GM11168 (cell line): ENCODE measurements around the gene ACSS3.

Experiments
- in situ Hi-C: fragments of 300-500 bp; cut with MboI; formaldehyde crosslinking; loops from one replicate; pipeline ENCODE4 v1.12.0; 2022; ENCODE audit warnings: low sequenced_read_pairs; ENCODE audit not compliant: unreplicated experiment

The ACSS3 gene

DNA sequence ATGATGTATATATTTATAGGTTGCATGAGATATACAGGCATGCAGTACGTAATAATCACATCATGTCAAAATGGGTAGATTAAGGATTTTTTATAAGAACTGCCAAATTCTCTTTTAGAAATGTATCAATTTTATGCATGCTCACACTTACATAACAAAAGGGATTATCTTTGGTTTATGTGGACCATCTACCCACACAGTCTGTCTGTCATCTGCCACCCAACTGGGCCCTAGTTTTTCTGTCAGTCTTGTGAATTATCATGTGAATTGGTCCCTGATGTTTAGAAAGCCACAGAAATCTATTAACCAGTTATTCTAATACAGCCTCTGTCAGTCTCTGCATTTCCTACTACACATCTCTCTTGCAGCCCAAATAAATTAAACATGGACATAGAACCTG lies 133.4 kb downstream of the ACSS3 start:
- in situ Hi-C loops, result no loop called here

- in situ Hi-C loops, result no loop called here
These were observed 135.3 kb downstream of the ACSS3 start for GRCh38 chr12:81212996-81213696.

GRCh38 chr12:81216739-81217138 lies 138.9 kb downstream of the ACSS3 start:
- in situ Hi-C loops, result no loop called here

GRCh38 chr12:81221681-81222080 lies 143.8 kb downstream of the ACSS3 start:
- in situ Hi-C loops, result no loop called here

- in situ Hi-C loops, result no loop called here
These were observed 145.1 kb downstream of the ACSS3 start for GRCh38 chr12:81222846-81223592.

DNA sequence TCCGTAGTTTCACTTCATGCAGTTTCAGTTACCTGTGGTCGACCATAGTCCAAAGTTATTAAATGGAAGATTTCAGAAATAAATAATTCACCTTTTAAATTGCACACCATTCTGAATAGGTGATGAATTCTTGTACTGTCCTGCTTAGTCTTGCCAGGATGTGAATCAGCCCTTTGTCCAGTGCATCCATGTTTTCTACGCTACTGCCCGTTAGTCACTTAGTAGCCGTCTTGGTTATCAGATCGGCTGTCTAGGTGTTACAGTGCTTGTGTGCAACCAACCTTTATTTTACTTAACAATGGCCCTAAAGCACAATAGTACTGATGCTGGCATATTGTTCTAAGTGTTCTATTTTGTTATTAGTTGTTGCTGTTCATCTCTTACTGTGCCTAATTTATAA lies 146.7 kb downstream of the ACSS3 start:
- in situ Hi-C loops, result no loop called here

DNA sequence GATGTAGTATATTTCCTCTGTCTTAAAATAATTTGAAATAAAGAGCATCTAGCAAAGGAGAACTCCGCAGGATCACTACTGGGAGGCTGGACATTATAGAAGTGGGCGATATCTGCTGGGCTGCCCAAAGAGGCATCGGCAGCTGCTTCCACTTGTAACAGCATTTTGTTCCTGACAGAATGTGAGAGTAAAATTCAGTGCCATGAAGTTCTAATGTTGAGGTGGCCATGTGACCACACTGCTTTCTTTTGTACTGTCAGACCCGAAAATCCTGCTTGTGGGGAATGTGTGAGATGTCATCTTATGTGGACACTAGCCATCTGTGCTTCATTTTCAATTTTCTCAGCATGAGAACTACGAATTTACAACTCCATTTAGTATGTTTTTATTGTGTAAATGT lies 151.9 kb downstream of the ACSS3 start:
- in situ Hi-C loops, result no loop called here

DNA sequence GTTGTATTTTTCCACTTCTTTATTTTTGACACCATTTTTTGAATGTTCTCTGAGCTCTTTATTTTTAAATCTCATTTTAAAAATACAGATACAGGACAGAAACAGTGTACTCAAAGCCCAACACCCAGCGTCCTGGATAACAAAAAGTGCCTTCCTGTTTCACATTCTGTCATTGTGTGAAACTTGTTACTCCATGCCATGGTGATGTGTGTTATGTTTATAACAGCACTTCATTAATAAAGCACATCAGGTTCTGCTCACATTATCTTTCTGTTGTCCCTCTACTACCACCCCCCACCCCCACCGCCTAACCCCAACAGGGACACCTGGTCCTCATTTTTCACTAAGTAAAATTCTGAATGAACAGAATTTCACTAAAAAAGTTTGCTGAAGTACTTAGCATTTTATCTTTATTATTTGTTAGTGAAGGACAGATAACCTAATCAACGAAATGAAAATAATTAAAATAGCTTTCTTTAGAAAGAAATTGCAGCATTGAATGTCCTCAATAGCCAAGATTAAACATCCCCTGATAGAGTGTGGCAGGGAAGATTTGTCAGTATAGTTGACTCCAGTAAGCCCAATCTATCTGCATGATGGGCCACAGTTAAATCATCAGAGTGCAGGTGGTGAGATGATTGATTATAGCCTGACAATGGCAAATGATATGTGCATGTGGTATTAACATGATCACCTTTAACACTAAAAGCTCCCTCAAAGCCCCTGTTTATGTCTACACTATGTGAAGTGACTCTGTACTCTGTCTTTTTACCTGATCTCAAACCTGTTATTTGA lies 153.9 kb downstream of the ACSS3 start:
- in situ Hi-C loops, result no loop called here

DNA sequence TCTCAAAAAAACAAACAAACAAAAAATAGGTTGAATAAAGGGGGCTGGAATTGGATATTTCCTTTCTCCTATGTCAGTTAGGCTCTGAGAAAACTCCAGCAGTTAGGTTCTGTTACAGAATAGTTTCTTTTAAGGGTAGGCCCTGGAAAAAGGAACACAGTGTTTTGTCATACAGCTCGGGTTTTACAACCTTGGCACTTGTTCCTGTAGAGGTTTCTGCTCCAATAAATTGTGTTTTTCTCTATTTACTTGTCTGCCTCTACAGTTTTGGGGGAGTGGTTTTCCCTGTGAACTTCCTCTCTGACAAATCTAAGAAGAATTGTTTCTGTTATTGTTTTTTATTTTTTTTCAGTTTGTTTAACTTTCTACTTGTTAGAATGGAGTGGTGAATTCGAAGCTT lies 167.6 kb downstream of the ACSS3 start:
- in situ Hi-C loops, result no loop called here

- in situ Hi-C loops, result no loop called here
These were observed 168.2 kb downstream of the ACSS3 start for GRCh38 chr12:81245907-81246570.

DNA sequence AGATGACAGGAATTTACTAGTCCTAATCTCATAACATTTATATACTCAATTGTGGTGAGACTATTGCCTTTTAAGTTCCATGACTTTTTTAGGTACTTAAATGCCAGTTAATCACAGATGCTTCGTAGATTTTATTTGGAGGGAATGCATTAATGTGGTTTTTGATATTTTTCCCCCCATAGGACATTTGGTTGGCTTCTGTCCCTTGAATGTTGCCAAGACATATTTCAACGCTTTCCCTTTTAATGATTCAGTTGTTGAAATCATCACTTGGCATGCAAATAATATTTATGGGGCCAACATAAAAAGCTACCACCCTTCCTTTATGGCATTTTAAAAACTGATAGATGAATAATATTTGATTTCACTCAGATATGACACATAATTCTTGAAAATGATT lies 172.1 kb downstream of the ACSS3 start:
- in situ Hi-C loops, result no loop called here

DNA sequence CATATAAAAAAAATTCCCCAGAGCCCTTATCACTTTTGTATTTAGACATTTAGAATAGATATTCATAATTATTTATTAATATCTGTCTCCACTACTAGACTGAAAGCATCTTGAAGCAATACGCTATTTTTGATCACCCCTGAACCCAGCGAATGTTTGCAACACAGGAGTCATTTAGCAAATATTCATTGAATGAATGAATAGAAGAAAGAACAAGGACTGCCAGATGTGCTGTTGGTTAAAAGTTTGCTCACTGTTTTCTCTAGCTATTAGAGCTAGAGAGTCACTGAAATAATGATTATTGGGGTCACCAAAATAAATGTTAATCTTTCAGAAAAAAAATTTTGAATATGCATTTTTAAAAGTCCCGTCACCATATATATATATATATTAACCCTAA lies 174.3 kb downstream of the ACSS3 start:
- in situ Hi-C loops, result no loop called here

- in situ Hi-C loops, result no loop called here
These were observed 175.5 kb downstream of the ACSS3 start for GRCh38 chr12:81253360-81253759.

DNA sequence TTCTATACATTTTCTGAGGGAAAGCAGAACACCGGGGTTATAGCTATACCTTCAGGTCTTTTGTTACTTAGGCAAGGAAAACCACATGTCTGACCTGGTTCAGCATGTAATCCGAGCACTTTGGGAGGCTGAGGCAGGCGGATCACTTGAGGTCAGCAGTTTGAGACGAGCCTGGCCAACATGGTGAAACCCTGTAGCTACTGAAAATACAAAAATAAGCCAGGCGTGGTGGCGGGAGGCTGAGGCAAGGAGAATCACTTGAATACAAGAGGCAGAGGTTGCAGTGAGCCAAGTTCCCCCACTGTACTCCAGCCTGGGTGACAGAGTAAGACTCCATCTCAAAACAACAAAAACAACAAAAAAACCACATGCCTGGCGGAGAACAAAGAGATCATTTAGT lies 177.6 kb downstream of the ACSS3 start:
- in situ Hi-C loops, result no loop called here

- in situ Hi-C loops, result no loop called here
These were observed 178.1 kb downstream of the ACSS3 start for GRCh38 chr12:81255947-81256346.

- in situ Hi-C loops, result no loop called here
These were observed 180.2 kb downstream of the ACSS3 start for GRCh38 chr12:81257947-81258551.

- in situ Hi-C loops, result no loop called here
These were observed 181.5 kb downstream of the ACSS3 start for GRCh38 chr12:81259360-81259759.

GRCh38 chr12:81261508-81262207 lies 183.8 kb downstream of the ACSS3 start:
- in situ Hi-C loops, result no loop called here

DNA sequence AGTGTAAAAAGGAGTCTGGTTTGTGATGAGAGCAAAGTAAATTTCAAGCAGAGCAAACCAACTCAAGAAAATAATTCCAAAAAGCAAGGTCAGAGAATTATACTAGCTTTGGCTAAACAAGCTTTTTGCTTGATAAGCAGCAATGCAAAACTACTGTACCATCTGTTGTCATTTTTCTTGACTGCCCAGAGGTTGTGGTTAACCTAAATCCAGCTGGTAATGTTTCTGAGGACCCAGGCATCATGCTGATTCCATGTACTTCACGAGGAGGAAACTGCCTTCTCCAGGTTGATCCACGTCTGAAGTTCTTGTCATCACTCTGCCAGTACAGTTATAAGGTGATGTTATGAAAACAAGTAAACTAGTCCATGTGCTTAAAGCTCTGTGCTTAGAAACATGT lies 185.2 kb downstream of the ACSS3 start:
- in situ Hi-C loops, result no loop called here

GRCh38 chr12:81270385-81270784 lies 192.5 kb downstream of the ACSS3 start:
- in situ Hi-C loops, result no loop called here
